Daoy (cell line): ENCODE measurements around the gene ATG16L2. TPM values are rescaled to one million over a fixed set of nuclear protein-coding genes. Genes with fewer than 3 reads are reported as not detected.

Experiments
- total RNA-seq: library from RNA; depleted of rRNA; stranded (reverse); fragments of >200 nt; shearing (Covaris generic); gene quantifications from 2 replicates; pipeline ENCODE4 v1.2.3, GENCODE V29; 2014; rRNA removed

ATG16L2 gene
- total RNA-seq, 1 experiment from 2014 or later, result 2.3 TPM

Other genes starting within 250 kb of the ATG16L2 start
- 0.09 and 0.23 TPM in 2 replicates for gene PDE2A, start 140.0 kb upstream of the ATG16L2 start, total RNA-seq
- 52.9 and 55.7 TPM in 2 replicates for gene ARAP1, start 62.0 kb upstream of the ATG16L2 start, total RNA-seq
- 16.7 and 21.5 TPM in 2 replicates for gene STARD10, start 20.4 kb upstream of the ATG16L2 start, total RNA-seq